GM21423 (cell line): Measurements from ENCODE around the gene RABGGTA.
"Not testable (repeated sequence)": the region's sequence is repeated elsewhere in the genome, so short reads cannot be mapped to it uniquely, and the experiment has no call there.

Experiments
- ATAC-seq: cut with Tn5 transposase; IDR thresholded peaks from one replicate; pipeline ENCODE4 v1.9.1; 2021; ENCODE audit warnings: mild to moderate bottlenecking, moderate library complexity; ENCODE audit not compliant: unreplicated experiment

Gene RABGGTA

DNA sequence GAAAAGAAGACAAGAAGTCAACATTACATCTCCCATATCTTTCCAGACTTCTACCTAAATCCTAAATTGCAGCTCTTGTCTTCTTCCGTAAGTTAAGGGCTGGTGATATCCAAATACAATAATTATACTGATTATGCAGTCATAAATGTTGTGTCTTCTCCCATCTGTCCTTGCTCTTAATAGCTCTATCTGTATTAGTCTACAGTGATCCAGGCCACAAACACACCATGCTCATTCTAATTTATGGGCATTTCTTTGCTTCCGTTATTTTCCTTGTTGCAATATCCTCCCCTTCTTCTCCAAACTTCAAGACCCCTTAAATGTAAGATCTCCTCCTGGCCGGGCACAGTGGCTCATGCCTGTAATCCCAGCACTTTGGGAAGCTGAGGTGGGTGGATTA lies 51.9 kb downstream of the RABGGTA start:
- ATAC-seq = no peak

DNA sequence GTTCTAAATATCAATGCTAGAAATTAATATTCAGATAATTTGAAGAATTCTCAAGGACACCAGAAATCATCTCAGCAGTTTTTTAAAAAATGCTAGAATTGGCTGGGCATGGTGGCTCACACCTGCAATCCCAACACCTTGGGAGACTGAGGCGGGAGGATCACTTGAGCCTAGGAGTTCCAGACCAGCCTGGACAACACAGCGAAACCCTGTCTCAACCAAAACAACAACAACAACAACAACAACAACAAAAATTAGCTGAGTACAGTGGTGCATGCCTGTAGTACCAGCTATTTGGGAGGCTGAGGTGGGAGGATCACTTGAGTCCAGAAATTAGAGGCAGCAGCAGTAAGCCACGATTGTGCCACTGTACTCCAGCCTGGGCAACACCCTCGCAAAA lies 52.3 kb downstream of the RABGGTA start:
- ATAC-seq = no peak

DNA sequence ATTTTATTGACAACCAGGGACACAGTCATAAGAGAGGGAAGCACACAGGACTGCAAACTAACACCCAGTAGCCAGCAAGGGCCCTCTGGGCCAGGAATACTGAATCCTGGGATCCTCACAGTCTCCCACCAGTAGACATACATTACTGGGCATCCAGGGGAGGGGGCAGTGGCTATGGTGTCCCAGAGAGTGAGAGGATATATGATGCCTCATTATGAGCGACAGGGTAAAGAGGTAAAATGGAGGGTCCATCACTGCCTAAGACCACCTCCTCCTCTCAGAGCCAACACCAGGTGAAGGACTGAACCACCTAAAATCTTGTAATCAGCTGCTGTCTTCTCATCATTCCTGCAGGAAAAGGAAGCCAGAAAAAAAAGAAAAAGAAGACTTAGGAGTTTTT lies 54.5 kb downstream of the RABGGTA start:
- not testable (repeated sequence) for ATAC-seq

DNA sequence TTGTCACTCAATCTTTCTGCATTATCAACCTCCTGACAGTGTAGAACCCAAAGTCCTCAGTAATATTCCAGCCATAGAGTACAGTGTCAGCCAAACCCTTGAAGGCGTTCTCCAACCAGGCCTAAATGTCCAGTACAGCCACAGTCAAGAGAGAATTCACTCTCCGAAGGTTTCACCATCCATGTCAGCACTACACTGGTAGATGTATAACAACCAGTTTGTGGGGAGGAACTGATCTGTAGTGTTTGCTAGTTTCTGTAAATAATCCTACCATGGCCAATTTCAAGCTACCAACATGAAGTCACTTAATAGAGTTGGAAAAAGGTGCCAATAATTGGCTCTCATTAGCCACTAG lies 55.1 kb downstream of the RABGGTA start:
- no peak for ATAC-seq
